Mesenchymal stem cell (in vitro differentiated cells and primary cell): ENCODE data around the gene CDK9.

ENCODE experiments used
- DNase-seq: peaks from one replicate; pipeline ENCODE4 v3.0.0-alpha.2; 2013
- H2AFZ ChIP-seq: one replicate; pipeline ENCODE4 v1.6.1; 2013; ENCODE audit warnings: low read depth, mild to moderate bottlenecking, control low read depth, inconsistent platforms, low read length, moderate library complexity
- H2AK5ac ChIP-seq: 2 replicates; pipeline ENCODE4 v1.6.1; 2013; ENCODE audit warnings: low read length, moderate library complexity, mild to moderate bottlenecking, inconsistent platforms; ENCODE audit not compliant: severe bottlenecking
- H2BK120ac ChIP-seq: one replicate; pipeline ENCODE4 v1.6.1; 2013; ENCODE audit warnings: low read depth, mild to moderate bottlenecking, inconsistent platforms, low read length, moderate library complexity
- H2BK12ac ChIP-seq, 2 experiments: one replicate each; pipeline ENCODE4 v1.6.1; 2013; ENCODE audit warnings: inconsistent platforms in 2 of 2, low read length in 2 of 2, mild to moderate bottlenecking in 2 of 2, moderate library complexity in 2 of 2, control low read depth in 1 of 2
- H2BK15ac ChIP-seq: one replicate; pipeline ENCODE4 v1.6.1; 2013; ENCODE audit warnings: mild to moderate bottlenecking, low read depth, inconsistent platforms; ENCODE audit not compliant: poor library complexity, severe bottlenecking
- H2BK5ac ChIP-seq: 2 replicates; pipeline ENCODE4 v1.6.1; 2013; ENCODE audit warnings: low read depth, mild to moderate bottlenecking, low read length, control low read depth, inconsistent platforms; ENCODE audit not compliant: poor library complexity, severe bottlenecking
- H3K14ac ChIP-seq, 2 experiments: one replicate each; pipeline ENCODE4 v1.6.1; 2013; ENCODE audit warnings: inconsistent platforms in 2 of 2, low read length in 2 of 2, control low read depth in 1 of 2, mild to moderate bottlenecking in 1 of 2, moderate library complexity in 1 of 2
- H3K18ac ChIP-seq, 2 experiments: one replicate each; pipeline ENCODE4 v1.6.1; 2013; ENCODE audit warnings: inconsistent platforms in 2 of 2, low read length in 2 of 2, control low read depth in 1 of 2, low read depth in 1 of 2, mild to moderate bottlenecking in 1 of 2
- H3K23ac ChIP-seq, 2 experiments: one replicate each; pipeline ENCODE4 v1.6.1; 2013; ENCODE audit warnings: inconsistent platforms in 2 of 2, low read length in 2 of 2, mild to moderate bottlenecking in 2 of 2, moderate library complexity in 2 of 2, control low read depth in 1 of 2
- H3K27ac ChIP-seq: 2 replicates; pipeline ENCODE4 v1.5.1; 2013; ENCODE audit warnings: mild to moderate bottlenecking, moderate library complexity, low read length, control low read depth, inconsistent platforms; ENCODE audit not compliant: poor library complexity, severe bottlenecking
- H3K27me3 ChIP-seq, 2 experiments: 2 replicates each; pipeline versions ENCODE4 v1.6.1 to v1.7.0; 2013; ENCODE audit warnings: low read length in 2 of 2, mild to moderate bottlenecking in 2 of 2, moderate library complexity in 2 of 2, control low read depth in 1 of 2, inconsistent platforms in 1 of 2; ENCODE audit not compliant: control insufficient read depth in 1 of 2, insufficient read depth in 1 of 2
- H3K36me3 ChIP-seq, 2 experiments: 2 replicates each; pipeline versions ENCODE4 v1.6.1 to v1.7.0; 2013; ENCODE audit warnings: low read length in 2 of 2, control low read depth in 1 of 2, inconsistent platforms in 1 of 2, low read depth in 1 of 2, mild to moderate bottlenecking in 1 of 2; ENCODE audit not compliant: insufficient read depth in 2 of 2, control insufficient read depth in 1 of 2
- H3K4ac ChIP-seq, 2 experiments: one replicate each; pipeline ENCODE4 v1.6.1; 2013; ENCODE audit warnings: inconsistent platforms in 2 of 2, low read length in 2 of 2, mild to moderate bottlenecking in 2 of 2, moderate library complexity in 2 of 2, control low read depth in 1 of 2, low read depth in 1 of 2
- H3K4me1 ChIP-seq: 2 replicates; pipeline ENCODE4 v1.6.1; 2013; ENCODE audit warnings: low read depth, low read length, control low read depth; ENCODE audit not compliant: control insufficient read depth, insufficient read depth
- H3K4me2 ChIP-seq: 2 replicates; pipeline ENCODE4 v1.6.1; 2013; ENCODE audit warnings: low read length, mild to moderate bottlenecking, inconsistent platforms; ENCODE audit not compliant: poor library complexity, severe bottlenecking
- H3K4me3 ChIP-seq, 2 experiments: 2 replicates each; pipeline versions ENCODE4 v1.5.1 to v1.7.0; 2013; ENCODE audit warnings: low read length in 2 of 2, mild to moderate bottlenecking in 2 of 2, control low read depth in 1 of 2, low read depth in 1 of 2; ENCODE audit not compliant: insufficient read depth in 1 of 2
- H3K79me1 ChIP-seq: replicated peaks from 2 replicates; pipeline ENCODE4 v1.6.1; 2013; ENCODE audit warnings: mild to moderate bottlenecking, control low read depth, low read length, inconsistent platforms; ENCODE audit not compliant: poor library complexity, severe bottlenecking
- H3K9ac ChIP-seq: 2 replicates; pipeline ENCODE4 v1.7.0; 2013; ENCODE audit warnings: mild to moderate bottlenecking, low read length, moderate library complexity
- H3K9me3 ChIP-seq: 2 replicates; pipeline ENCODE4 v1.7.0; 2013; ENCODE audit warnings: mild to moderate bottlenecking, low read length; ENCODE audit not compliant: control insufficient read depth
- H4K8ac ChIP-seq: one replicate; pipeline ENCODE4 v1.6.1; 2013; ENCODE audit warnings: inconsistent platforms, mild to moderate bottlenecking, low read length, moderate library complexity
- H4K91ac ChIP-seq: one replicate; pipeline ENCODE4 v1.6.1; 2013; ENCODE audit warnings: mild to moderate bottlenecking, low read length, inconsistent platforms
- WGBS: methylation state at CpG from one replicate; pipeline ENCODE4 v1.1.7; 2013; ENCODE audit warnings: mixed read lengths; 5-methylcytosine and 5-hydroxymethylcytosine counted together

Gene CDK9

DNA sequence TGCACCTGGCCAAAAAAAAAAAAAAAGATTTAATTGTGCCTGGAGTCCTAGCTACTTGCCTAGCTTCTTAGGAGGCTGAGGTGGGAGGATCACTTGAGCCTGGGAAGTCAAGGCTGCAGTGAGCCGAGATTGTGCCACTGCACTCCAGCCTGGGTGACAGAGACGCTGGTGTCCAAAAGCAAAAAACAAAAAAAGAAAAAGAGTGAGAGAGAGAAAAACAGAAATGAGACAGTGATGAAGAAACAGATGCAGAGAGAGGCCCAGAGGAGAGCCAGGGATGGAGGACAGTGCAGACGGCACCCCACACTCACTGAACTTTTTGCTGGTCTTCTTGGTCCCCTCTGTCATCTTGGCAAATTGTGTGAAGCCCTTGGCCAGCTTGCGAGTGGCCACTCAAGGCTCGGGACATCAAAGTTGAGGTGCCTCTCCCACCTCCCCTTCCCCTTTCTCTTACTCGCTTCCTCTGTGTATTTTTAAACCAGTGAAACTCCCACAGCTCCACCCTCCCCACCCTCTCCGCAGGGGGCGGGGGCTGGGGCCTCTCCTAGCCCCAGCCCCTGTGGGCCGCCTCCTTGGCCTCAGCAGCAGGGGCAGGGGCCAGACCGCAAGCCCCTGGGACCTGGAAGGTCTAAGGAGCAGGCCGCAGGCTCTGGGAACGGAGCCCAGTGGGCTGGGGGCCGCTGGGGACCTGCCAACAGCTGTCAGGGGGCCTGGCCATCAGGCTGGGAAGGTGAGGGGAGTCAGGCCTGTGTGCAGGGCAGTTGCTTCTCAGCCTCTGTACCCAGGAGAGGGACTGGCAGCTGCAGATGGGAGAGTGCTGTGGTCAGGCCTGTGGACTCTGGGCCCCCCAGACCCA, 7.3 kb upstream of the CDK9 start, which contains the start of gene SH2D3C:
Gene SH2D3C, minus strand, starts transcription at position 387 of the 856 bp plus-strand sequence. Its CDS starts 39 bp downstream, at position 348.
- no peaks in the 10 kb centered on the region for H3K79me1 ChIP-seq
- no peak within 1 kb of the TSS for H2AFZ ChIP-seq
- peaks cover 14% of the 10 kb centered on the region in 2 experiments for H3K27me3 ChIP-seq
- H3K27ac ChIP-seq = no peak within 1 kb of the TSS
- DNase-seq = no peak
- no peak within 1 kb of the TSS for H4K91ac ChIP-seq
- H4K8ac ChIP-seq = no peak within 1 kb of the TSS
- H3K9ac ChIP-seq = peak within 1 kb of the TSS; percentile 12
- peak within 1 kb of the TSS in 1 of 2 experiments; percentile 45 for H2BK12ac ChIP-seq
- peak within 1 kb of the TSS; percentile 15 for H2BK15ac ChIP-seq
- no peaks in the 10 kb centered on the region for H3K36me3 ChIP-seq
- WGBS = 57% methylated on average over 13 of the region's 13 CpGs
- no peak within 1 kb of the TSS for H2BK120ac ChIP-seq
- H3K4me1 ChIP-seq = peaks cover 3% of the 10 kb centered on the region
- no peak within 1 kb of the TSS for H3K4me3 ChIP-seq
- no peak within 1 kb of the TSS for H3K23ac ChIP-seq
- H3K4me2 ChIP-seq = no peak within 1 kb of the TSS
- H2AK5ac ChIP-seq = no peak within 1 kb of the TSS
- peak within 1 kb of the TSS in 1 of 2 experiments; percentile 51 for H3K4ac ChIP-seq
- H2BK5ac ChIP-seq = no peak within 1 kb of the TSS
- H3K9me3 ChIP-seq = no peaks in the 10 kb centered on the region
- no peak within 1 kb of the TSS for H3K14ac ChIP-seq
- no peak within 1 kb of the TSS for H3K18ac ChIP-seq

DNA sequence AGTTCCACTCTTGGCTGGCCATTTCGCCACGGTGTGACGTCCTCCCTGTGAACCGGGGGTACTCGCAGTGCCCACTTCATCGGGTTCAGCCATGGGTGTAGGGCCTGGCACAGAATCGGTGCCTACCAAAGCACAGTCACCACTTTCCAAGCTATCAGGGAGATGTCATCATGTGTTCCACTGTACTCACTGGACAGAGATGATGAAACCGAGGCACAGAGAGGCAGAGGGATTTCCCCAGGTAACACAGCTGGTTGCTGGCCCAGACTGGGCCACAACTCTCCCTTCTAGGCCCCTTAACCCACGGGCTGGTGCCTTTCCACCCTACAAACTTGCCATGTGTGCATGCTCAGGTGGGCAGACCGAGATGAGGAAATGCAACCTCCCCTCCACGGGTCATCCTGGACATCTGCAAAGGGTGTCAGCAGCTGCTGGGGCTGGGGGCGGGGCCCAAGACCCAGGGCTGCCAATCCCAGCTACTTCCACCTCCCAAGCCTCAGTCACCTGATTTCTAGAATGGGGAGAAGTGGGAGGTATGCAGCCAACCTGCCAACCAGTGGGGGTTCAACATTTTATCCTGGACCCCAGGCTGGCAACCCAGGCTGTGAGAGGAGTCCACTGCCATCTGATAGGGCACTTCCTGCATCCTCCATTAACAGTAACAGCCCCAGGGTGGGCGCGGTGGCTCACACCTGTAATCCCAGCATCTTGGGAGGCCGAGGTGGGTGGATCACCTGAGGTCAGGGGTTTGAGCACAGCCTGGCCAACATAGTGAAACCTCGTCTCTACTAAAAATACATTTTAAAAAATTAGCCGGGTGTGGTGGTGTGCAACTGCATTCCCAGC, 6.5 kb upstream of the CDK9 start:
- H2BK15ac ChIP-seq = no peak overlapping the region
- no peak overlapping the region for H2AFZ ChIP-seq
- 83% methylated on average over 17 of the region's 17 CpGs for WGBS
- no peaks in the 10 kb centered on the region for H3K36me3 ChIP-seq
- H3K4me3 ChIP-seq = no peak overlapping the region
- peaks cover 3% of the 10 kb centered on the region for H3K4me1 ChIP-seq
- peak overlapping the region; percentile 12 for H3K9ac ChIP-seq
- no peaks in the 10 kb centered on the region for H3K9me3 ChIP-seq
- peak overlapping the region in 1 of 2 experiments; percentile 45 for H2BK12ac ChIP-seq
- H4K91ac ChIP-seq = no peak overlapping the region
- H4K8ac ChIP-seq = no peak overlapping the region
- H2AK5ac ChIP-seq = no peak overlapping the region
- DNase-seq = peak; percentile 27
- no peak overlapping the region for H3K23ac ChIP-seq
- no peak overlapping the region for H3K14ac ChIP-seq
- no peak overlapping the region for H2BK5ac ChIP-seq
- no peak overlapping the region for H3K4me2 ChIP-seq
- peak overlapping the region in 1 of 2 experiments; percentile 29 for H3K18ac ChIP-seq
- H3K27me3 ChIP-seq = peaks cover 9 to 14% of the 10 kb centered on the region in 2 experiments
- H3K79me1 ChIP-seq = no peaks in the 10 kb centered on the region
- H3K4ac ChIP-seq = no peak overlapping the region
- H2BK120ac ChIP-seq = no peak overlapping the region
- H3K27ac ChIP-seq = no peak overlapping the region

DNA sequence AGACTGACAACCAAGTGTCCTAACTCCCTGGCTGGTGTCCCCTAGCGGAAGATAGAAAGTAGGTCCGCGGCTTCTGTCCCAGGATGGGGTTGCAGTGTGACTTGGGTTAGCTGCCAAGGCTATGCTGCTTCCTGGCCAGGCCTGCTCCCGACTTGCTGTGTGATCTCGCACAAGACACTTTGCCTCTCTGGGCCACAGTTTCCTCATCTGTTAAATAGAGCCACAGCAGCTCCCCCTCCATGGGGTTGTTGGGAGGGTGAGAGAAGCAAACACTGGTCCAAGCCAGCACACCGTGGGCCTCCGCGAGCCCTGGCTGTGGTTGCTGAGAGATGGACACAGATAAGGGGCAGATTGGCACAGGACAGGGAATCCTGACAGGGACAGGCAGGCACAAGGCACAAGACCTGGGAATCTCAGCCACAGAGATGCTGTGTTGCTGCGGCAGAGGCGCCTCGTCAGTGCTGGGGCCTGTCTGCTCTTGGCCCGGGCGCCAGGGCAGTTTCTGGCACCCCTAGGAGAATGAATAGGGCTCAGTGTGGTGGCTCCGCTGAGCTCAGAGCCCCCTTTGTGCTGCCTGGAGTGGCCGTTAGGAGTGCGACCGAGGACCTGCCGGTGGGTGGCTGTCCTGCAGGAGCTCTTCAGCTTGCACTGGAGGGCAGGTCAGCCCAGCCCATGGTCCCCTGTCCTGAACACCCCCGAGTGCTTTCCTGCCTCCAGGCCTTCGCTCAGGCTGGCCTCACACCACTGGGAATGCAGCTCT, 5.5 kb upstream of the CDK9 start:
- H3K9ac ChIP-seq = no peak overlapping the region
- no peak overlapping the region for H3K4me3 ChIP-seq
- H2AK5ac ChIP-seq = no peak overlapping the region
- H2AFZ ChIP-seq = no peak overlapping the region
- no peak overlapping the region for H3K14ac ChIP-seq
- no peak overlapping the region for H3K4me2 ChIP-seq
- no peak overlapping the region for H2BK120ac ChIP-seq
- H3K79me1 ChIP-seq = no peaks in the 10 kb centered on the region
- no peaks in the 10 kb centered on the region for H3K9me3 ChIP-seq
- H3K36me3 ChIP-seq = no peaks in the 10 kb centered on the region
- no peak overlapping the region for H2BK5ac ChIP-seq
- H3K27me3 ChIP-seq = peaks cover 9 to 14% of the 10 kb centered on the region in 2 experiments
- DNase-seq = no peak
- H3K4me1 ChIP-seq = peaks cover 3% of the 10 kb centered on the region
- WGBS = 86% methylated on average over 18 of the region's 20 CpGs
- no peak overlapping the region for H3K4ac ChIP-seq
- H3K18ac ChIP-seq = no peak overlapping the region
- no peak overlapping the region for H3K27ac ChIP-seq
- H2BK15ac ChIP-seq = peak overlapping the region; percentile 52
- H4K8ac ChIP-seq = no peak overlapping the region
- peak overlapping the region; percentile 25 for H4K91ac ChIP-seq
- H3K23ac ChIP-seq = no peak overlapping the region
- no peak overlapping the region for H2BK12ac ChIP-seq
